ENCODE data around the gene SNX22.

GRCh38 chr15:64137226-64137833 lies 14.2 kb upstream of the SNX22 start:
- TF ChIP-seq CTCF (IDR thresholded peaks at IDR 0.05): no peak
- TF ChIP-seq POLR2A (IDR thresholded peaks at IDR 0.05): no peak

Measured in esophagus squamous epithelium (tissue), 4 donors.